GM12878 (cell line): Measurements from ENCODE around the gene FRMPD2. TPM values are rescaled to one million over a fixed set of nuclear protein-coding genes. Genes with fewer than 3 reads are reported as not detected.

Source experiments
- ATF7 ChIP-seq: fragments of 450-650 bp; IDR thresholded peaks from 2 replicates; pipeline ENCODE4 v1.6.1; 2016; ENCODE audit warnings: low read depth, mild to moderate bottlenecking
- EZH2 ChIP-seq: IDR thresholded peaks from 2 replicates; pipeline ENCODE4 v1.6.1; 2012; ENCODE audit warnings: low read depth, mild to moderate bottlenecking, control low read depth, inconsistent platforms, low read length, borderline replicate concordance; ENCODE audit not compliant: control insufficient read depth
- FOXK2 ChIP-seq: fragments of 450-650 bp; IDR thresholded peaks from 2 replicates; pipeline ENCODE4 v1.6.1; 2017; ENCODE audit warnings: mild to moderate bottlenecking, moderate library complexity
- FOXM1 ChIP-seq: IDR thresholded peaks from 2 replicates; pipeline ENCODE4 v1.6.1; 2012; ENCODE audit warnings: low read depth, mild to moderate bottlenecking, inconsistent platforms, low read length, moderate library complexity
- NFYA ChIP-seq: IDR thresholded peaks from 2 replicates; pipeline ENCODE4 v1.6.1; 2011; ENCODE audit warnings: low read depth, mild to moderate bottlenecking, low read length, improper control_type of control experiment, borderline replicate concordance
- NR2C1 ChIP-seq: fragments of 450-650 bp; IDR thresholded peaks from 2 replicates; pipeline ENCODE4 v1.6.1; 2017; ENCODE audit warnings: antibody characterized with exemption, mild to moderate bottlenecking, moderate library complexity
- PAX8 ChIP-seq: fragments of 450-650 bp; IDR thresholded peaks from 2 replicates; pipeline ENCODE4 v1.6.1; 2017; ENCODE audit warnings: mild to moderate bottlenecking, moderate library complexity
- RBBP5 ChIP-seq: fragments of 200-600 bp; sonication (generic); conservative IDR thresholded peaks from 2 replicates; pipeline ENCODE4 v1.6.1; 2016
- SP1 ChIP-seq: IDR thresholded peaks from one replicate; pipeline ENCODE4 v1.6.1; 2011; ENCODE audit warnings: low read depth, low read length
- TBL1XR1 ChIP-seq: IDR thresholded peaks from 2 replicates; pipeline ENCODE4 v1.6.1; 2012; ENCODE audit warnings: low read depth, low read length, improper control_type of control experiment
- ZBTB40 ChIP-seq: fragments of 450-650 bp; IDR thresholded peaks from 2 replicates; pipeline ENCODE4 v1.6.1; 2016; ENCODE audit warnings: mild to moderate bottlenecking, moderate library complexity, borderline replicate concordance
- ZNF274 ChIP-seq: IDR thresholded peaks from one replicate; pipeline ENCODE4 v1.8.0; 2011; ENCODE audit not compliant: insufficient read length, insufficient read depth
- ZNF384 ChIP-seq: IDR thresholded peaks from 2 replicates; pipeline ENCODE4 v1.6.1; 2012; ENCODE audit warnings: low read depth, mild to moderate bottlenecking, low read length, improper control_type of control experiment, borderline replicate concordance
- polyA plus RNA-seq, 11 experiments: library from polyadenylated mRNA; depleted of rRNA in 4 of 11; unstranded in 6 of 11; stranded (reverse) in 5 of 11; fragments of >200 nt; fragmentation: Nextera tagmentation in 4 of 11; fragmentation: Illumina TruSeq in 1 of 11; extraction: Ambion mirVana in 4 of 11; extraction: Trizol in 1 of 11; gene quantifications; 1 replicate in 1 of 11; 2 replicates in 10 of 11; pipeline versions ENCODE4 v1.2.1 to v1.2.3, GENCODE V29; 2011 to 2016; ENCODE audit warnings: inconsistent platforms in 2 of 11, missing spikeins in 2 of 11, low read depth in 1 of 11
- total RNA-seq, 4 experiments: library from RNA; depleted of rRNA in 3 of 4; stranded (reverse); fragments of >200 nt in 3 of 4; fragmentation: Illumina TruSeq in 1 of 4; extraction: Trizol in 1 of 4; gene quantifications; 2 replicates each; pipeline versions ENCODE4 v1.2.1 to v1.2.3, GENCODE V29; 2013 to 2021
- TF ChIP-seq, protein P1 (sequence below): fragments of 450-650 bp; IDR thresholded peaks from 2 replicates; pipeline ENCODE4 v1.6.1; 2017; ENCODE audit warnings: mild to moderate bottlenecking, moderate library complexity
- TF ChIP-seq, protein P2 (sequence below): fragments of 450-650 bp; formaldehyde crosslinking; IDR thresholded peaks from 2 replicates; pipeline ENCODE4 v1.4.0; 2020; ENCODE audit warnings: mild to moderate bottlenecking, moderate library complexity
- TF ChIP-seq, protein P3 (sequence below): IDR thresholded peaks from 2 replicates; pipeline ENCODE4 v1.6.1; 2011; ENCODE audit warnings: low read depth, low read length, improper control_type of control experiment, borderline replicate concordance
- TF ChIP-seq, protein P4 (sequence below): IDR thresholded peaks from 2 replicates; pipeline ENCODE4 v1.6.1; 2011; ENCODE audit warnings: borderline replicate concordance, low read depth, mild to moderate bottlenecking, moderate library complexity, mixed read lengths, low read length; ENCODE audit not compliant: insufficient read depth; ENCODE audit errors: extremely low read length

The FRMPD2 gene
- total and polyA plus RNA-seq, 10 of the 15 experiments (the other 5 are each of a cell fraction or from before 2014, with no cell fraction given): 0.38 to 5.7 (median 1.4) TPM

DNA sequence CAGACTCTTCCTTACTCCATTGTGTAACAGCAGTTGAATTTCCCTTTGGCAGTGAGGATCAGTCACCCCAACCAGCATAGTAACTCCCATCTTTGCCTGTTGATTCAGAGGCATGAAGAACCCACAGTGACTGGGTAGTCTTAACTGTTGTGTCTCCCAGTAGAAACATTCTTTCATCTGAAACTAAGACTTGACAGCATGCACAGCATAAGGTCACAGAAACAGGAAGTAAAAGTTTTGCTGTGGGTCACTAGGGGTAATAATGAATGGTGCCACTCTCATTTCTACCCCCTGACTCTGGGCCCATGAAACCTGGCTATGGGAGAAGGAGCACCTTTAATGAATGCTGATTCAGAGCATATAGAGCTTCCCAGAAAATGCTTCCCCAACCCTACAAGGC is 8.3 kb upstream of the FRMPD2 start (continued):
- no peak; the same call in 1 of the 2 replicates for TF ChIP-seq ZBTB40
- TF ChIP-seq FOXM1: peak; percentile 47; the same call in 1 of the 2 replicates
- TF ChIP-seq PAX8: no peak
- peak; percentile 36 for TF ChIP-seq SP1
- TF ChIP-seq, protein P1, sequence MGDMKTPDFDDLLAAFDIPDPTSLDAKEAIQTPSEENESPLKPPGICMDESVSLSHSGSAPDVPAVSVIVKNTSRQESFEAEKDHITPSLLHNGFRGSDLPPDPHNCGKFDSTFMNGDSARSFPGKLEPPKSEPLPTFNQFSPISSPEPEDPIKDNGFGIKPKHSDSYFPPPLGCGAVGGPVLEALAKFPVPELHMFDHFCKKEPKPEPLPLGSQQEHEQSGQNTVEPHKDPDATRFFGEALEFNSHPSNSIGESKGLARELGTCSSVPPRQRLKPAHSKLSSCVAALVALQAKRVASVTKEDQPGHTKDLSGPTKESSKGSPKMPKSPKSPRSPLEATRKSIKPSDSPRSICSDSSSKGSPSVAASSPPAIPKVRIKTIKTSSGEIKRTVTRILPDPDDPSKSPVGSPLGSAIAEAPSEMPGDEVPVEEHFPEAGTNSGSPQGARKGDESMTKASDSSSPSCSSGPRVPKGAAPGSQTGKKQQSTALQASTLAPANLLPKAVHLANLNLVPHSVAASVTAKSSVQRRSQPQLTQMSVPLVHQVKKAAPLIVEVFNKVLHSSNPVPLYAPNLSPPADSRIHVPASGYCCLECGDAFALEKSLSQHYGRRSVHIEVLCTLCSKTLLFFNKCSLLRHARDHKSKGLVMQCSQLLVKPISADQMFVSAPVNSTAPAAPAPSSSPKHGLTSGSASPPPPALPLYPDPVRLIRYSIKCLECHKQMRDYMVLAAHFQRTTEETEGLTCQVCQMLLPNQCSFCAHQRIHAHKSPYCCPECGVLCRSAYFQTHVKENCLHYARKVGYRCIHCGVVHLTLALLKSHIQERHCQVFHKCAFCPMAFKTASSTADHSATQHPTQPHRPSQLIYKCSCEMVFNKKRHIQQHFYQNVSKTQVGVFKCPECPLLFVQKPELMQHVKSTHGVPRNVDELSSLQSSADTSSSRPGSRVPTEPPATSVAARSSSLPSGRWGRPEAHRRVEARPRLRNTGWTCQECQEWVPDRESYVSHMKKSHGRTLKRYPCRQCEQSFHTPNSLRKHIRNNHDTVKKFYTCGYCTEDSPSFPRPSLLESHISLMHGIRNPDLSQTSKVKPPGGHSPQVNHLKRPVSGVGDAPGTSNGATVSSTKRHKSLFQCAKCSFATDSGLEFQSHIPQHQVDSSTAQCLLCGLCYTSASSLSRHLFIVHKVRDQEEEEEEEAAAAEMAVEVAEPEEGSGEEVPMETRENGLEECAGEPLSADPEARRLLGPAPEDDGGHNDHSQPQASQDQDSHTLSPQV: peak; percentile 93; the same call in 1 of the 2 replicates
- no peak for TF ChIP-seq FOXK2
- TF ChIP-seq ZNF274: no peak
- TF ChIP-seq ZNF384: no peak
- TF ChIP-seq ATF7: peak; percentile 48
- TF ChIP-seq, protein P2, sequence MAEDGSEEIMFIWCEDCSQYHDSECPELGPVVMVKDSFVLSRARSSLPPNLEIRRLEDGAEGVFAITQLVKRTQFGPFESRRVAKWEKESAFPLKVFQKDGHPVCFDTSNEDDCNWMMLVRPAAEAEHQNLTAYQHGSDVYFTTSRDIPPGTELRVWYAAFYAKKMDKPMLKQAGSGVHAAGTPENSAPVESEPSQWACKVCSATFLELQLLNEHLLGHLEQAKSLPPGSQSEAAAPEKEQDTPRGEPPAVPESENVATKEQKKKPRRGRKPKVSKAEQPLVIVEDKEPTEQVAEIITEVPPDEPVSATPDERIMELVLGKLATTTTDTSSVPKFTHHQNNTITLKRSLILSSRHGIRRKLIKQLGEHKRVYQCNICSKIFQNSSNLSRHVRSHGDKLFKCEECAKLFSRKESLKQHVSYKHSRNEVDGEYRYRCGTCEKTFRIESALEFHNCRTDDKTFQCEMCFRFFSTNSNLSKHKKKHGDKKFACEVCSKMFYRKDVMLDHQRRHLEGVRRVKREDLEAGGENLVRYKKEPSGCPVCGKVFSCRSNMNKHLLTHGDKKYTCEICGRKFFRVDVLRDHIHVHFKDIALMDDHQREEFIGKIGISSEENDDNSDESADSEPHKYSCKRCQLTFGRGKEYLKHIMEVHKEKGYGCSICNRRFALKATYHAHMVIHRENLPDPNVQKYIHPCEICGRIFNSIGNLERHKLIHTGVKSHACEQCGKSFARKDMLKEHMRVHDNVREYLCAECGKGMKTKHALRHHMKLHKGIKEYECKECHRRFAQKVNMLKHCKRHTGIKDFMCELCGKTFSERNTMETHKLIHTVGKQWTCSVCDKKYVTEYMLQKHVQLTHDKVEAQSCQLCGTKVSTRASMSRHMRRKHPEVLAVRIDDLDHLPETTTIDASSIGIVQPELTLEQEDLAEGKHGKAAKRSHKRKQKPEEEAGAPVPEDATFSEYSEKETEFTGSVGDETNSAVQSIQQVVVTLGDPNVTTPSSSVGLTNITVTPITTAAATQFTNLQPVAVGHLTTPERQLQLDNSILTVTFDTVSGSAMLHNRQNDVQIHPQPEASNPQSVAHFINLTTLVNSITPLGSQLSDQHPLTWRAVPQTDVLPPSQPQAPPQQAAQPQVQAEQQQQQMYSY (CRISPR knock-in tag): no peak
- peak; percentile 89 for TF ChIP-seq NR2C1
- no peak for TF ChIP-seq EZH2
- TF ChIP-seq RBBP5: no peak
- TF ChIP-seq, protein P3, sequence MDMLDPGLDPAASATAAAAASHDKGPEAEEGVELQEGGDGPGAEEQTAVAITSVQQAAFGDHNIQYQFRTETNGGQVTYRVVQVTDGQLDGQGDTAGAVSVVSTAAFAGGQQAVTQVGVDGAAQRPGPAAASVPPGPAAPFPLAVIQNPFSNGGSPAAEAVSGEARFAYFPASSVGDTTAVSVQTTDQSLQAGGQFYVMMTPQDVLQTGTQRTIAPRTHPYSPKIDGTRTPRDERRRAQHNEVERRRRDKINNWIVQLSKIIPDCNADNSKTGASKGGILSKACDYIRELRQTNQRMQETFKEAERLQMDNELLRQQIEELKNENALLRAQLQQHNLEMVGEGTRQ: no peak
- TF ChIP-seq, protein P4, sequence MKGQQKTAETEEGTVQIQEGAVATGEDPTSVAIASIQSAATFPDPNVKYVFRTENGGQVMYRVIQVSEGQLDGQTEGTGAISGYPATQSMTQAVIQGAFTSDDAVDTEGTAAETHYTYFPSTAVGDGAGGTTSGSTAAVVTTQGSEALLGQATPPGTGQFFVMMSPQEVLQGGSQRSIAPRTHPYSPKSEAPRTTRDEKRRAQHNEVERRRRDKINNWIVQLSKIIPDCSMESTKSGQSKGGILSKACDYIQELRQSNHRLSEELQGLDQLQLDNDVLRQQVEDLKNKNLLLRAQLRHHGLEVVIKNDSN: no peak
- TF ChIP-seq TBL1XR1: no peak
- TF ChIP-seq NFYA: no peak
